Activated CD4-positive, CD25-positive, alpha-beta regulatory T cell (primary cell): ENCODE data around the gene OLFML2B.

ENCODE experiments used
- DNase-seq, 4 experiments: peaks; one replicate each; lab custom pipeline; 2025; lab: John Stamatoyannopoulos, UW

The OLFML2B gene

GRCh38 chr1:161978011-161978790 is 45.5 kb downstream of the OLFML2B start:
- no peak for DNase-seq

GRCh38 chr1:161973924-161974845 is 49.5 kb downstream of the OLFML2B start:
- no peak for DNase-seq

- DNase-seq = no peak
Observed at GRCh38 chr1:161972828-161973227, 50.8 kb downstream of the OLFML2B start.

- DNase-seq = no peak
Observed at GRCh38 chr1:161970633-161971032, 53.0 kb downstream of the OLFML2B start.

GRCh38 chr1:161970036-161970435 is 53.6 kb downstream of the OLFML2B start:
- no peak for DNase-seq

- DNase-seq = no peak
Observed at GRCh38 chr1:161966067-161966466, 57.6 kb downstream of the OLFML2B start.

GRCh38 chr1:161962091-161962887 is 61.4 kb downstream of the OLFML2B start:
- DNase-seq = no peak

GRCh38 chr1:161958425-161958824 is 65.2 kb downstream of the OLFML2B start:
- DNase-seq = no peak

- DNase-seq = no peak
Observed at GRCh38 chr1:161956930-161957329, 66.7 kb downstream of the OLFML2B start.

- no peak for DNase-seq
Observed at GRCh38 chr1:161956097-161956496, 67.6 kb downstream of the OLFML2B start.

- DNase-seq = no peak
Observed at GRCh38 chr1:161955606-161956005, 68.1 kb downstream of the OLFML2B start.

GRCh38 chr1:161954466-161954865 is 69.2 kb downstream of the OLFML2B start:
- DNase-seq = no peak

- no peak for DNase-seq
Observed at GRCh38 chr1:161954050-161954449, 69.6 kb downstream of the OLFML2B start.

GRCh38 chr1:161953256-161953920 is 70.3 kb downstream of the OLFML2B start:
- DNase-seq = no peak

GRCh38 chr1:161952607-161953172 is 71.0 kb downstream of the OLFML2B start:
- no peak for DNase-seq

- DNase-seq = no peak
Observed at GRCh38 chr1:161951646-161952045, 72.0 kb downstream of the OLFML2B start.

GRCh38 chr1:161950377-161950776 is 73.3 kb downstream of the OLFML2B start:
- DNase-seq = no peak

- DNase-seq = no peak
Observed at GRCh38 chr1:161949548-161949947, 74.1 kb downstream of the OLFML2B start.

GRCh38 chr1:161948435-161948834 is 75.2 kb downstream of the OLFML2B start:
- DNase-seq = no peak

- no peak for DNase-seq
Observed at GRCh38 chr1:161946071-161946987, 77.3 kb downstream of the OLFML2B start.
